ENCODE data around the gene RNF150. TPM values are rescaled to one million over a fixed set of nuclear protein-coding genes. Genes with fewer than 3 reads are reported as not detected.
A peak's percentile ranks its signal among the peaks of the same experiment; 100 is the strongest.

RNF150 gene
- polyA plus RNA-seq, 1 experiment, result 9.8 TPM

GRCh38 chr4:140901736-140902336, 231.4 kb downstream of the RNF150 start:
- Histone ChIP-seq H3K4me3 (ENCODE audit: low read depth, low read length) (no peak overlapping the region), H3K27ac (ENCODE audit: low read depth, low read length) (no peak overlapping the region), H3K27me3 (ENCODE audit: control insufficient read depth, insufficient read depth, low read length) (no peaks in the 10 kb centered on the region), H3K9me3 (ENCODE audit: control insufficient read depth, insufficient read depth, low read length) (no peaks in the 10 kb centered on the region)
- ChIA-PET CTCF (interaction anchor here (0.6 kb wide), 1 partner anchor 177 kb away, joined by 8 read pairs; no protein-coding TSS in a partner anchor), POLR2A (no interaction called here)
- no peak for TF ChIP-seq CTCF (IDR thresholded peaks at IDR 0.05; ENCODE audit: low read depth, low read length)
- DNase-seq (ENCODE audit: low read depth, low spot score), result no peak

- DNase-seq (ENCODE audit: low read depth, low spot score), result peak; percentile 53
- no peaks in the 10 kb centered on the region for H3K27me3 ChIP-seq (ENCODE audit: control insufficient read depth, insufficient read depth, low read length)
- no peaks in the 10 kb centered on the region for H3K9me3 ChIP-seq (ENCODE audit: control insufficient read depth, insufficient read depth, low read length)
- no peak overlapping the region for H3K4me3 ChIP-seq (ENCODE audit: low read depth, low read length)
- no peak overlapping the region for H3K27ac ChIP-seq (ENCODE audit: low read depth, low read length)
- POLR2A ChIA-PET, result interaction anchor here (0.7 kb wide), 1 partner anchor 239 kb away, joined by 3 read pairs; the partner anchor contains the start of gene RNF150
- CTCF ChIA-PET, result interaction anchor here (1.6 to 2.9 kb wide), 2 partner anchors 9 to 240 kb away, joined by 14 to 15 read pairs; partner anchors contain the start of gene RNF150
- no peak for TF ChIP-seq CTCF (IDR thresholded peaks at IDR 0.05; ENCODE audit: low read depth, low read length)
Observed at GRCh38 chr4:140893939-140894338, 239.3 kb downstream of the RNF150 start.

GRCh38 chr4:140888054-140888453, 245.2 kb downstream of the RNF150 start:
- Histone ChIP-seq H3K4me3 (ENCODE audit: low read depth, low read length) (no peak overlapping the region), H3K27ac (ENCODE audit: low read depth, low read length) (no peak overlapping the region), H3K27me3 (ENCODE audit: control insufficient read depth, insufficient read depth, low read length) (no peaks in the 10 kb centered on the region), H3K9me3 (ENCODE audit: control insufficient read depth, insufficient read depth, low read length) (no peaks in the 10 kb centered on the region)
- POLR2A ChIA-PET, result no interaction called here
- no peak for DNase-seq (ENCODE audit: low read depth, low spot score)
- CTCF ChIA-PET, result interaction anchor here (0.5 to 4.3 kb wide), 3 partner anchors 37 to 1188 kb away, joined by 3 to 47 read pairs (median 3); partner anchors contain the start of gene RNF150
- no peak for TF ChIP-seq CTCF (IDR thresholded peaks at IDR 0.05; ENCODE audit: low read depth, low read length)

GRCh38 chr4:140887467-140887866, 245.8 kb downstream of the RNF150 start:
- ChIA-PET POLR2A (no interaction called here), CTCF (interaction anchor here (1.3 to 4.3 kb wide), 3 partner anchors 23 to 246 kb away, joined by 3 to 47 read pairs (median 3); partner anchors contain the start of gene RNF150)
- DNase-seq (ENCODE audit: low read depth, low spot score), result no peak
- Histone ChIP-seq H3K9me3 (ENCODE audit: control insufficient read depth, insufficient read depth, low read length) (no peaks in the 10 kb centered on the region), H3K27me3 (ENCODE audit: control insufficient read depth, insufficient read depth, low read length) (no peaks in the 10 kb centered on the region), H3K27ac (ENCODE audit: low read depth, low read length) (no peak overlapping the region), H3K4me3 (ENCODE audit: low read depth, low read length) (no peak overlapping the region)
- TF ChIP-seq CTCF (IDR thresholded peaks at IDR 0.05; ENCODE audit: low read depth, low read length), result no peak

GRCh38 chr4:140884431-140885058, 248.7 kb downstream of the RNF150 start:
- POLR2A ChIA-PET, result no interaction called here

More at GRCh38 chr4:140884431-140885058, 248.7 kb downstream of the RNF150 start:
- CTCF ChIA-PET, result interaction anchor here (0.7 to 2.8 kb wide), 28 partner anchors 9 to 554 kb away, joined by 3 to 45 read pairs (median 5); partner anchors contain the start of gene RNF150
- TF ChIP-seq CTCF (IDR thresholded peaks at IDR 0.05; ENCODE audit: low read depth, low read length), result peak; percentile 75
- Histone ChIP-seq H3K4me3 (ENCODE audit: low read depth, low read length) (no peak overlapping the region), H3K27me3 (ENCODE audit: control insufficient read depth, insufficient read depth, low read length) (no peaks in the 10 kb centered on the region), H3K27ac (ENCODE audit: low read depth, low read length) (peak overlapping the region; percentile 21), H3K9me3 (ENCODE audit: control insufficient read depth, insufficient read depth, low read length) (no peaks in the 10 kb centered on the region)
- DNase-seq (ENCODE audit: low read depth, low spot score), result peak; percentile 34

Measured in AG04450 (cell line).